ENCODE measurements around the gene C12orf75.

The C12orf75 gene

DNA sequence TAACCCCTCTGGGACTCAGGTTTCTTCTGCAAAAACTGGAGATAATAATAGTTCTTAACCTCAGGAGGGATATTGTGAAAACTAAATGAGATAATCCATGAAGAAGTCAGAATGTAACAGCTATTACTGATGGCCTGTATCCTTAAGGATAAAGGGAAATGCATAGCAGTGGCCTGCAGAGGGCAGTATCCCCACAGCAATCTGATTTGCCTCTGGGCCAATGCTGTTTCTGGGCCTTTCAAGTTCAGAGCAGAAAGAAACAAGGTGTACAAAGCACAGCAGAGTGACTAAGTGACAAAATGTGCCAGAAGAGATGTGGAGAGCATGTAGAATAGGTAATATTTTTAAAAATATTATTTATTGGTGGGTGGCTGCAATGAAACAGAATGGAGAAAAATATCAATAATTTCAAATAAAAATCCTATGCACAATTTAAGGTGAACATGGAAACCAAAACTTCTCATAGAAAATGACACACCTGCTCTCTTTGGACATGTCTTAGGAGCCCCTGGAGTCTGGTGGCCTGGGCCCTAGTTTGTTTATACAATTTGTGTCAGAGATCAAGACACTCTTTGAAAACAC is 90.3 kb downstream of the C12orf75 start:
- CTCF ChIA-PET, result interaction anchor here (0.6 to 1.9 kb wide), 14 partner anchors 11 to 1421 kb away, joined by 3 to 8 read pairs (median 3); no protein-coding TSS in a partner anchor
- DNase-seq (ENCODE audit: extremely low spot score), result peak; percentile 68
- no peak for TF ChIP-seq L3MBTL2 (conservative IDR thresholded peaks at IDR 0.05)
- no peak for TF ChIP-seq LEF1 (IDR thresholded peaks at IDR 0.05; ENCODE audit: borderline replicate concordance)
- no peak for TF ChIP-seq FOXM1 (IDR thresholded peaks at IDR 0.05; ENCODE audit: borderline replicate concordance)
- TF ChIP-seq ELF4 (IDR thresholded peaks at IDR 0.05), result no peak
- no peak for TF ChIP-seq FOXA1 (IDR thresholded peaks at IDR 0.05)
- no peak for TF ChIP-seq CTBP1 (IDR thresholded peaks at IDR 0.05; ENCODE audit: borderline replicate concordance)
- TF ChIP-seq, protein P1, sequence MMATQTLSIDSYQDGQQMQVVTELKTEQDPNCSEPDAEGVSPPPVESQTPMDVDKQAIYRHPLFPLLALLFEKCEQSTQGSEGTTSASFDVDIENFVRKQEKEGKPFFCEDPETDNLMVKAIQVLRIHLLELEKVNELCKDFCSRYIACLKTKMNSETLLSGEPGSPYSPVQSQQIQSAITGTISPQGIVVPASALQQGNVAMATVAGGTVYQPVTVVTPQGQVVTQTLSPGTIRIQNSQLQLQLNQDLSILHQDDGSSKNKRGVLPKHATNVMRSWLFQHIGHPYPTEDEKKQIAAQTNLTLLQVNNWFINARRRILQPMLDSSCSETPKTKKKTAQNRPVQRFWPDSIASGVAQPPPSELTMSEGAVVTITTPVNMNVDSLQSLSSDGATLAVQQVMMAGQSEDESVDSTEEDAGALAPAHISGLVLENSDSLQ (IDR thresholded peaks at IDR 0.05), result no peak
- TF ChIP-seq HDGF (IDR thresholded peaks at IDR 0.05; ENCODE audit: borderline replicate concordance), result no peak
- no peak for TF ChIP-seq BHLHE40 (IDR thresholded peaks at IDR 0.05; ENCODE audit: borderline replicate concordance)
- no peak for TF ChIP-seq ARNT (IDR thresholded peaks at IDR 0.05)
- TF ChIP-seq SP1 (IDR thresholded peaks at IDR 0.05), result no peak
- no peak for TF ChIP-seq TARDBP (IDR thresholded peaks at IDR 0.05)
- TF ChIP-seq FOXK2 (IDR thresholded peaks at IDR 0.05), result no peak
- POLR2A ChIA-PET, result no interaction called here

Measured in HEK293T (cell line).